Skeletal muscle tissue (tissue), 4 donors: ENCODE results near the gene KLHL22. TPM values are rescaled to one million over a fixed set of nuclear protein-coding genes. Genes with fewer than 3 reads are reported as not detected.
"Not testable (repeated sequence)": the region's sequence is repeated elsewhere in the genome, so short reads cannot be mapped to it uniquely, and the experiment has no call there.

Source experiments
- H3K27ac ChIP-seq: one replicate; pipeline ENCODE4 v1.7.0; 2013; ENCODE audit warnings: mild to moderate bottlenecking, low read depth, low read length, inconsistent platforms
- H3K27me3 ChIP-seq, 3 donors: one replicate each; pipeline ENCODE4 v1.7.0; 2013; ENCODE audit warnings: low read length in 3 of 3; ENCODE audit not compliant: control insufficient read depth in 3 of 3, insufficient read depth in 3 of 3
- H3K36me3 ChIP-seq, 3 donors: one replicate each; pipeline ENCODE4 v1.7.0; 2013; ENCODE audit warnings: low read length in 3 of 3; ENCODE audit not compliant: control insufficient read depth in 3 of 3, insufficient read depth in 3 of 3
- H3K4me1 ChIP-seq, 3 donors: one replicate each; pipeline ENCODE4 v1.7.0; 2013; ENCODE audit warnings: low read length in 3 of 3, mild to moderate bottlenecking in 3 of 3; ENCODE audit not compliant: control insufficient read depth in 3 of 3, insufficient read depth in 3 of 3
- H3K4me3 ChIP-seq, 3 donors: one replicate each; pipeline ENCODE4 v1.7.0; 2013; ENCODE audit warnings: low read length in 3 of 3
- H3K9ac ChIP-seq, 3 donors: one replicate each; pipeline ENCODE4 v1.7.0; 2013; ENCODE audit warnings: low read length in 3 of 3, mild to moderate bottlenecking in 3 of 3, moderate library complexity in 2 of 3, low read depth in 1 of 3
- H3K9me3 ChIP-seq, 3 donors: one replicate each; pipeline ENCODE4 v1.7.0; 2013; ENCODE audit warnings: low read length in 3 of 3; ENCODE audit not compliant: control insufficient read depth in 3 of 3
- total RNA-seq: library from RNA; depleted of rRNA; stranded (reverse); fragments of >200 nt; gene quantifications from one replicate; pipeline ENCODE4 v1.2.3, GENCODE V29; 2014
- donor health status: Osteomylitis.

Gene KLHL22
- total RNA-seq, 1 donor from 2014 or later = 35.5 TPM

DNA sequence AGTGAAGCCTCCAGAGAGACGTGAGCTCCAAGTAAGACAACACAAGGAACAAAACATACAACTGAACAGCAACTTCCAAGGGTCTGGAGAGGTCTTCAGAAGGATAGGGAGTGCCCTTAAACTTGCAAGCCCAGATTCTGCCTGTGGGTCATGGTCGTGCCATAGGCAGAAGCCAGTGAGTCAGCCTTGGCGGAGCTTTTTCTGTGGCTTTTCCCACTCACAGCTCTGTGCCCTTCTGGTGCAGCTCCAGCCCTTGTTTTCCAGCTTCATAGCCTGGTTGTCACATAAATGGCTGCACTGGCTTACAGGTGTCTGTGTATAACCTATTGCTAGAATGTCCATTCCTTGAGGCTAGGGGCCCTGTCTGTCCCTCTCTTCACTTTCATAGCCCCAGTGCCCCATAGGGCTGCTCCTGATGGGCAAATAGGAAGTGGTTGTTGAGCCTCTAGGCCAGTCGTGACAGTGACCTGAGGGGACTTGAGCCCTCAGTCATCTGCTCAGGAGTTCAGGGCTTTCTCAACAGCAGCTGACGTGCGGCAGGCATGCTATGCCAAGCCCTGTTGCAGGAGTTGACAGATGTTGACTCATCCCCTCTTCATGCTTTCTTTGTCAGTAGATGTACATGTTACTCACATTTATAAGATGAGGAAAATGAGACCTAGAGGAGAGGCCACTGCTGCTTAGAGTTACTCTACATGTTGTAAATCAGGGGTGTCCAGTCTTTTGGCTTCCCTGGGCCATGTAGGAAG lies 19.2 kb upstream of the KLHL22 start:
- Histone ChIP-seq H3K9ac (peak overlapping the region in 1 of 3 donors; percentile 16), H3K36me3 (peaks cover 8 to 11% (median 10%) of the 10 kb centered on the region in 3 donors), H3K9me3 (no peaks in the 10 kb centered on the region), H3K27ac (peak overlapping the region; percentile 36), H3K4me3 (no peak overlapping the region), H3K27me3 (no peaks in the 10 kb centered on the region), H3K4me1 (peaks cover 24 to 37% (median 30%) of the 10 kb centered on the region in 3 donors)

DNA sequence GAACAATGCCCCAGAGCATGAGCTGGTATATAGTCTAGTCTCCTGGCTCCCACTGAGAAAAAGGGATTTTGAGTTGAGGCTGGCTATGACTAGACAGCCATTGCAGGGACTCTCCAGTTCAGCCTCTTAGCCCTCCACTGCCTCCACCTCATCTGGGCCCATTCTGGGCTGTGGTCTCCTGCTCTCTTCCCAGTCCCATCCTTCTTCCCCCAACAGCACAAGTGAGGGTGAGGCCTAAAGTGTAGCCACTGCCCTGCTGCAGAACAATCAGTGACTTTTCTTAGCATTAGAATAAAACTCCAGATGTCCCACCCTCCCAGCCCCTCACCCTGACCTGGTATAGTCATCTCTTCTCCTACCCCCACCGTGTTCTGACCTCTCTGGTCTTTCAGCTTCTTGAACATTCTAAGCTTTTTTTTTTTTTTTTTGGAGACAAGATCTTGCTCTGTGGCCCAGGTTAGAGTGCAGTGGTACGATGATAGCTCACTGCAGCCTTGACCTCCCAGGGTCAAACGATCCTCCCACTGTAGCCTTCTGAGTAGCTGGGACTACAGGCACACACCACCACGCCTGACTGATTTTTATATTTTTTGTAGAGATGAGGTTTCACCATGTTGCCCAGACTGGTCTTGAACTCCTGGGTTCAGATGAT lies 16.1 kb upstream of the KLHL22 start:
- H3K36me3 ChIP-seq = peaks cover 0 to 11% (median 6%) of the 10 kb centered on the region in 3 donors
- H3K27ac ChIP-seq = no peak overlapping the region
- no peak overlapping the region for H3K9ac ChIP-seq
- H3K4me1 ChIP-seq = peaks cover 42 to 58% (median 47%) of the 10 kb centered on the region in 3 donors
- no peaks in the 10 kb centered on the region for H3K27me3 ChIP-seq
- H3K9me3 ChIP-seq = no peaks in the 10 kb centered on the region
- H3K4me3 ChIP-seq = no peak overlapping the region

DNA sequence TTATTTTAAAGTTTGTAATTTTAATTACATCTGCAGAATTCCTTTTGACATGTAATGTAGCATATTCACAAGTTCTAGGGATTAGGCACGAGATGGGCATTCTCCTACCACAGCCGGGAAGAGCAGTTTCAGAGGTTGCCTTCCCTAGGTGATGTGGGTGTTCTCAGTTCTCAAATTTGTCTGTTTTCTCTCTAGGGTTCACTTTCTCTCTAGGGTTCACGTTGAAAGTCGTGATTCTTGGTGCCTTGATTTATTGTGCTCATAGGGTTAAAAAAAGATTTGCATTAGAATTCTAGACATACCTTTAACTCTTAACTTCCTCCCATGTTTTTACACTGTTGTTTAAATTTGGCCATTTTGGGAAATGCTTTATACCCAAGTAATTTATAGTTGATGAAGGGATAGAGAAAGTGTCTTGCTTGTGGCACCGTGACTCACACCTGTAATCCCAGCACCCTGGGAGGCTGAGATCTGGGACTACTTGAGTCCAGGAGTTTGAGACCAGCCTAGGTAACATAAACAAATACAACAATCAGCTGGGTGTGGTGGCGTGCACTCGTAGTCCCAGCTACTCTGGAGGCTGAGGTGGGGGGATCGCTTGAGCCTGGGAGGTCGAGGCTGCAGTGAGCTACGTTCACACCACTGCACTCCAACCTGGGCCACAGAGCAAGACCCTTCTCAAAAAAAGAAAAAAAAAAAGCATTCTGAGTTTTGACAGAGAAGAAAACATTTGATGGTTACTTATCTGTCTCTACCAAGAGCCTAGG lies 15.4 kb upstream of the KLHL22 start:
- Histone ChIP-seq H3K4me1 (peaks cover 42 to 57% (median 51%) of the 10 kb centered on the region in 3 donors), H3K27ac (peak overlapping the region; percentile 96), H3K4me3 (no peak overlapping the region), H3K36me3 (peaks cover 0 to 11% (median 6%) of the 10 kb centered on the region in 3 donors), H3K9ac (peak overlapping the region in 1 of 3 donors; percentile 51), H3K9me3 (no peaks in the 10 kb centered on the region), H3K27me3 (no peaks in the 10 kb centered on the region)

DNA sequence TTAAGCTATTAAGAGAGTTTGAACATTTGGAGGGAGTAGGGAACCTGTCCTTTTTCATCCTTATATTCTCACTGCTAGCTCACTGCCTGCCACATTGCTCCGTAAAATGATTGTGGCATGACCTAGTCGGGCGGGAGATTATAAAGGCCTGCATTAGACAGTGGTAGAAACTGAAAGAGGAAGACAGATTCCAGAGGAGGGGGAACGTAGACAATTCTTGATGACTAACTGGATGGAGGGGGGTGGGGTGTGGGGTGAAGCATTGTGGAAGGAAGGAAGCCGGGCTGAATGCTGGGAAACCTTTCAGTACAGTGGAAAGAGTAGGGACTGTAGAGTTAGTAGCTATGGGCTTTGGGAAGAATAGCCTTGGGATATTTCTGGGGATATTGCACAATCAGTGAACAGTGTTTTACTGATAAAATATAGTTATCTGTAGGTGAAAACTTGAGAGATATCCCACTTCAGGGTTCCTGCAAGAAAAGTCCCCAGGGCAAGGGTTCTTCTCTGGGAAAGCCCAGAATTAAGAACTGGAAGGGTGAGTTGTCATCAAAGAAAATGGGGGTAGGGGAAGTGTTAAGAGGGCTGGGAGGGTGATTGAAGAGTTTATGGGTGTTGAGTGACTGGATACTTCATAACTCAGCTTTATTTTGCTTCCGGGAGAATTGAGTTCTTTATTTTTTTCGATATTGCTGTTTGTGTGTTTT lies 13.9 kb upstream of the KLHL22 start:
- peak overlapping the region; percentile 67 to 91 (median 88) for H3K4me3 ChIP-seq
- H3K9me3 ChIP-seq = no peaks in the 10 kb centered on the region
- peak overlapping the region; percentile 96 for H3K27ac ChIP-seq
- no peaks in the 10 kb centered on the region for H3K27me3 ChIP-seq
- peak overlapping the region; percentile 70 to 81 (median 75) for H3K9ac ChIP-seq
- peaks cover 0 to 4% (median 4%) of the 10 kb centered on the region in 3 donors for H3K36me3 ChIP-seq
- peaks cover 35 to 50% (median 44%) of the 10 kb centered on the region in 3 donors for H3K4me1 ChIP-seq

DNA sequence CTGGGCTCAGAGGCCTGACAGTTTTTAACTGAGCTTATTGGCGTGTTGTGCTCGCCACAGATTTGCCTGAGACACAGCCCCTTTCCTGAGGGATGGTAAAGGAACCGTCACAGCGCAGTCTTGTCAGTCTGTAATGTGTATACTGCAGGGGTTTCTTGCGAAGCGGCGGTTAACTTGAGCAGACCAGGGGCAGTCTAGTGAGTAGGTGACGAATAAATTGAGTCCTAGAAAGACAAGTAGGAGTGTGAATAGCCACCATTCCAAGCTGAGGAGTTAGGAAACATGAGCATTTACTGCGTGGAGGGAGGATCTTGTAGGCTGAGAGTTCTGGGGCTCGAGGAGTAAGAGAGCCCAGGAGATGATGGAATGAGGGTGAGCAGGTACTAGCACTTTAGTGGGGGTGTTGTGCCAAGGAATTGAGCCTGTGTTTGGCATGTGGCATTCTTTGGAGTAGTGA lies 13.2 kb upstream of the KLHL22 start:
- peaks cover 32 to 48% (median 42%) of the 10 kb centered on the region in 3 donors for H3K4me1 ChIP-seq

DNA sequence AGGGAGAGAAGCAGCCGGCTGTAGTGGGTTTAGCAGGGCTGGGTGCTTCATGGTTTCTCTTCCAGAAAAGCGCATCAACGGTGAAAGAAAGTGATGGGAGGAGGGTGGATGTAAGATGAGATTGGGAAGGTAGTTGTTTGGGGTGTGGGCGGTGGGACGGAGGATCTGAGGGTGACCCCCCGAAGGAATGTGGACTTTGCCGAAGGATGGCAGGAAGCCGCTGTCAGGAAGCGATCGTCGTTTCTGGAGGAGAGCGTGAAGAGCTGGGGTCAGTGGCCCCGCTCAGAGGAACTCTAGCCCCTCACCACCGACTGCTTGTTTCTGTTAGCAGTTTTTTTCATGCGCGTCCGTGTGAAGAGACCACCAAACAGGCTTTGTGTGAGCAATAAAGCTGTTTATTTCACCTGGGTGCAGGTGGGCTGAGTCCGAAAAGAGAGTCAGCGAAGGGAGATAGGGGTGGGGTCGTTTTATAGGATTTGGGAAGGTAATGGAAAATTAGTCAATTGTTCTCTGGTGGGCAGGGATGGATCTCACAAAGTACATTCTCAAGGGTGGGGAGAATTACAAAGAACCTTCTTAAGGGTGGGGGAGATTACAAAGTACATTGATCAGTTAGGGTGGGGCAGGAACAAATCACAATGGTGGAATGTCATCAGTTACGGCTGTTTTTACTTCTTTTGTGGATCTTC lies 12.6 kb upstream of the KLHL22 start:
- Histone ChIP-seq H3K9ac (peak overlapping the region; percentile 93 to 98 (median 98)), H3K4me3 (peak overlapping the region; percentile 75 to 91 (median 88)), H3K4me1 (peaks cover 32 to 45% (median 42%) of the 10 kb centered on the region in 3 donors), H3K27ac (peak overlapping the region; percentile 96)
- H3K9me3 ChIP-seq, H3K36me3 ChIP-seq, H3K27me3 ChIP-seq: not testable (repeated sequence)

More for the DNA sequence above, 13.2 kb upstream of the KLHL22 start:
- peak overlapping the region; percentile 96 for H3K27ac ChIP-seq
- no peaks in the 10 kb centered on the region for H3K9me3 ChIP-seq
- H3K9ac ChIP-seq = peak overlapping the region; percentile 70 to 81 (median 75)
- no peaks in the 10 kb centered on the region for H3K27me3 ChIP-seq
- H3K4me3 ChIP-seq = peak overlapping the region; percentile 67 to 91 (median 88)
- peaks cover 0 to 2% (median under 1%) of the 10 kb centered on the region in 3 donors for H3K36me3 ChIP-seq

DNA sequence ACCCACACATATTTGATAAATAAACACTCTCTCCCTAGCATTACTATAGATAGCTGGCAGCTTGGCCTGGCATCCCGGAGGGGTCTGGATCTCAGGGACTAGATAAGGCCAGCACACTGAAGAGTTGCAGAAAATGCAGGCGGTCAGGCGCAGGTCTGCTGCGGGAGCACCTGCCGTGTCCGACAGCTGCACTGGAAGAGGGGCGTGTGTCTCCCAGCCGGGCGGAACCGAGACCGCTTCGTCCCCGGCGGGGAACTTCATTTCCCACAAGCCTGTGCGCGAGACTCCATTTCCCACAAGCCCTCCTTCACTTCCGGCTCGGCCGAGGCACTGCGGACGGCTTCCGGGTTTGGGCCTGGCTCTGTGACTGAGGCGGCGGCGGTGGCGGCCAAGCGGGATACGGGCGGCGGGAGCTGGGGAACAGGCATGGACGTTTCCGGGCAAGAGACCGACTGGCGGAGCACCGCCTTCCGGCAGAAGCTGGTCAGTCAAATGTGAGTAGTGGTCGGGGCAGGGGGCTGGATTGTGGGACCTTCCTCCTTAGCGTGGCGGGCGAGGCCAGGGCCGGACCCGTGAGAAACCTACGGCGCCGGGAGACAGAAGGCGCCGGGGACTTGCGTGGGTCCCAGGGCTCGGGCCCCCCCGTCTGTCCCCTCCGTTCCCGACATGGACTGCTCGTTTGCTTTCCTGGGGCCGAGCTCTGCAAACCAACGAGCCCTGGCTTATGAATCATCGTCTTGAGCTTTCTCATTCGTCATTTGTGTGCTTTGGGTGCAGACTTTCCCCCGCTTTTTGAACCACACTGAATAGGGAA lies 11.9 kb upstream of the KLHL22 start, which contains the start of gene MED15:
TSS of gene MED15 (plus strand) at position 358 of the 814 bp plus-strand sequence. CDS start at position 427, 69 bp downstream.
- H3K9ac ChIP-seq = peak within 1 kb of the TSS; percentile 93 to 98 (median 98)
- H3K9me3 ChIP-seq = no peaks in the 10 kb centered on the region
- H3K27ac ChIP-seq = peak within 1 kb of the TSS; percentile 96
- H3K4me1 ChIP-seq = peaks cover 32 to 45% (median 42%) of the 10 kb centered on the region in 3 donors
- H3K27me3 ChIP-seq = no peaks in the 10 kb centered on the region
- H3K36me3 ChIP-seq = peaks cover 0 to 2% (median 0%) of the 10 kb centered on the region in 3 donors
- H3K4me3 ChIP-seq = peak within 1 kb of the TSS; percentile 75 to 91 (median 88)

DNA sequence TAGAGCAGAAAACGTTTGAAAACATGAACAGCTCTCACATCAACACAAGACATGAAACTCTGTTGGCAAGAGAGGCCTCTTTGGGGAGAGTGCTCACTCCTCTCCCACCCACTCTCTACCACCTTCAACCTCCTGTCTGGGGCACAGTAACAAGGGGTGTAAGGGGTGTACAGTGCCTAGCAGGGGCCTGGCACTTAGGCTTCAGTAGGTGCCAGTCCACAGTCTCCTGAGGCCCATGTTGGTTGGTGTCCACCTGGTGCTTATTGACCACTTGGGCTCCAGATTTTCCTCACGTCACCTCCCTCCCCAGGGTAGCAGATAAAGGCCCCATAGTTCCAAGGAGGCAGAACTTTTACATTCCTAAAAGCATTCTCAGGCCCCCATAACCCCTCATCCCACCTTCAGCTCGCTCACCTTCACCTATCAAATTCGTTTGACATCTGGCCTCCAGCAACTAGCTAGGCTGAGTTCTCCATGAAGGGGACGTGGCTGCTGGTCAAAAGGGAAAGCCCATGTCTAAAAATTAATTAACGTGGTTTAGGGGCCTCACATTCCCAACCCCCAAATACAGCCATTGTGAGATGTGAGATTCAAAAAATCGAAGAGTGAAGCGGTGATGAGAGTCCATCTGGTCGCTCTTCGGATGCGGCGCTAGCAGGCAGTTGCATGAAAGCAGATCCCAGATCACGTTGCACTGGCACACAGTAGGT lies 11.1 kb upstream of the KLHL22 start:
- H3K36me3 ChIP-seq = peaks cover 0 to 3% (median 0%) of the 10 kb centered on the region in 3 donors
- H3K27ac ChIP-seq = peak overlapping the region; percentile 96
- H3K4me3 ChIP-seq = peak overlapping the region; percentile 75 to 91 (median 88)
- no peaks in the 10 kb centered on the region for H3K9me3 ChIP-seq
- peak overlapping the region; percentile 93 to 98 (median 98) for H3K9ac ChIP-seq
- peaks cover 32 to 45% (median 42%) of the 10 kb centered on the region in 3 donors for H3K4me1 ChIP-seq
- H3K27me3 ChIP-seq = no peaks in the 10 kb centered on the region
